HFFc6 (cell line): ENCODE data around the gene ST8SIA4. TPM values are rescaled to one million over a fixed set of nuclear protein-coding genes. Genes with fewer than 3 reads are reported as not detected.

Source experiments
- DNase-seq: peaks from one replicate; pipeline ENCODE4 v3.0.0-alpha.2; 2018
- H3K27ac Mint-ChIP-seq: 2 replicates; pipeline ENCODE4 v1.8.0; 2020; ENCODE audit warnings: mild to moderate bottlenecking, mixed read lengths
- H3K27me3 Mint-ChIP-seq: 2 replicates; pipeline ENCODE4 v1.8.0; 2021; ENCODE audit warnings: mild to moderate bottlenecking, moderate library complexity, mixed read lengths; ENCODE audit not compliant: insufficient read depth
- H3K36me3 Mint-ChIP-seq: 2 replicates; pipeline ENCODE4 v1.8.0; 2021; ENCODE audit warnings: low read depth, mixed read lengths
- H3K4me1 Mint-ChIP-seq: 2 replicates; pipeline ENCODE4 v1.8.0; 2020; ENCODE audit warnings: low read depth, mixed read lengths
- H3K4me3 Mint-ChIP-seq: 2 replicates; pipeline ENCODE4 v1.8.0; 2020; ENCODE audit warnings: mild to moderate bottlenecking, moderate library complexity, mixed read lengths
- H3K9me3 Mint-ChIP-seq: 2 replicates; pipeline ENCODE4 v1.8.0; 2020; ENCODE audit warnings: mild to moderate bottlenecking, mixed read lengths
- CTCF ChIP-seq: fragments of 200-600 bp; sonication (generic); IDR thresholded peaks from 2 replicates; pipeline ENCODE4 v1.5.0; 2021; ENCODE audit warnings: antibody characterized with exemption, mild to moderate bottlenecking
- microRNA-seq: library from miRNA; unstranded; fragments of <30 nt; microRNA quantifications from one replicate; pipeline ENCODE4, GENCODE V29; 2019
- total RNA-seq, 6 experiments: library from RNA; stranded (reverse); fragmentation: NEBNext Ultra II Directional; extraction: Animal tissue kit (Norgen Biotek cat#: 25700); gene quantifications; 2 replicates in 1 of 6; 3 replicates in 5 of 6; pipeline ENCODE4 v1.2.3, GENCODE V29; 2021

Gene ST8SIA4
- total RNA-seq, 6 experiments from 2014 or later, result not detected

DNA sequence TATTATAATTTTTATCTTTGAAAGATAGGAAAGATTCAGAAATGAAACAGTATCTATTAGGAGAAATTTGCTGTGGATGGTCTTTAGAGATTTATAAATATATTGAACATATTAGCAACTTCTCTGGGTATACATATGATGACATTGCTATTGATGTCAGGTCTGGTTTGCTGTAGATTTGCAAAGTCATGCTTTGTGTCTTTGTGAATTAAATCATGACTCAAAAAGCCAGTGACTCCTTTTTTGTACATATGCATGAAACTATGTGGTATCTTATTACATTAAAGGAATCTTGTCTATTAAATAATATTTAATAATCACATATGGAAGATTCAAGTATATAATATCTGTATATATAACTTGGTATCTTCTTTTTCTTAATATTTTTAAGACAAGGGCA is 141.9 kb downstream of the ST8SIA4 start:
- no peaks in the 10 kb centered on the region for H3K36me3 Mint-ChIP-seq
- H3K9me3 Mint-ChIP-seq, result no peaks in the 10 kb centered on the region
- H3K27ac Mint-ChIP-seq, result no peak overlapping the region
- H3K4me3 Mint-ChIP-seq, result no peak overlapping the region
- H3K4me1 Mint-ChIP-seq, result no peaks in the 10 kb centered on the region
- DNase-seq, result no peak
- H3K27me3 Mint-ChIP-seq, result no peaks in the 10 kb centered on the region
- TF ChIP-seq CTCF, result no peak

GRCh38 chr5:100760688-100761087 is 142.4 kb downstream of the ST8SIA4 start:
- no peak for DNase-seq
- H3K4me1 Mint-ChIP-seq, result no peaks in the 10 kb centered on the region
- no peaks in the 10 kb centered on the region for H3K9me3 Mint-ChIP-seq
- no peaks in the 10 kb centered on the region for H3K27me3 Mint-ChIP-seq
- no peak for TF ChIP-seq CTCF
- H3K36me3 Mint-ChIP-seq, result no peaks in the 10 kb centered on the region
- no peak overlapping the region for H3K27ac Mint-ChIP-seq
- no peak overlapping the region for H3K4me3 Mint-ChIP-seq

DNA sequence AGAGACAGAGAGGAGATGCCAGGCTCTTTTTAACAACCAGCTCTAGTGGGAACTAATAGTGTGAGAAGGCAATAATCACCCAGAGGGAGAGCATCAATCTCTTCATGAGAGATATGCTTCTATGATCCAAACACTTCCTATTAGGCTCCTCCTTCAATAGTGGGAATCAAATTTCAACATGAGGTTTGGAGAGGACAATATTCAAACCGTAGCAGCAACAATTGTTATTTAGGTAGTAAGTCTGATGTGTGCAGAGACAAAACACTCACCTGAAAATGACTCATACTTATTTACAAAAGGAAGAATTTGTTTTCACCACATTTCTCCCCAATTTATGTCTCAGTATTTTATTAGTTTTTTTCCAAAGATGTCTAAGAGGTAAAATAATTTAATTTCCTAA is 144.3 kb downstream of the ST8SIA4 start:
- no peak for DNase-seq
- Mint-ChIP-seq H3K27ac (no peak overlapping the region), H3K9me3 (no peaks in the 10 kb centered on the region), H3K36me3 (no peaks in the 10 kb centered on the region), H3K4me3 (no peak overlapping the region), H3K27me3 (no peaks in the 10 kb centered on the region), H3K4me1 (no peaks in the 10 kb centered on the region)
- TF ChIP-seq CTCF, result no peak

DNA sequence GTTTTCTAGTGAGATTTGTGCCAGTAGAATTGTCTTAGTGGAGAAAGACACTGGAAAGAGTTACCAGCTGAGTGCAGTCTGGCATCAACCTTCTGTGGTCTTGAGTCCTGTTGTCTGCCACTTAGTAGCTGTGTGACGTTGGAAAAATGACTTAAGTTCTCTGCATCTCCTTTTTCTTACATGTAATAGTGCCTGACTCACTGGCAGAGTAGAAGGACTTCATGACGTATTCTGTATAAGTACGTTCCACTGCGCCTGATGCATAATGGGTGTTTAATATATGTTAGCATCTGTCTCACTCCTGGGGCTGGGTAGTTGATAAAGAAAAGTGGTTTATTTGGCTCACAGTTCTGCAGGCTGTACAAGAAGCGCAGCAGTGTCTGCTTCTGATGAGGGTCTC is 144.8 kb downstream of the ST8SIA4 start:
- DNase-seq, result peak; percentile 9
- TF ChIP-seq CTCF, result no peak
- Mint-ChIP-seq H3K36me3 (no peaks in the 10 kb centered on the region), H3K4me1 (no peaks in the 10 kb centered on the region), H3K9me3 (no peaks in the 10 kb centered on the region), H3K27ac (no peak overlapping the region), H3K4me3 (no peak overlapping the region), H3K27me3 (no peaks in the 10 kb centered on the region)

DNA sequence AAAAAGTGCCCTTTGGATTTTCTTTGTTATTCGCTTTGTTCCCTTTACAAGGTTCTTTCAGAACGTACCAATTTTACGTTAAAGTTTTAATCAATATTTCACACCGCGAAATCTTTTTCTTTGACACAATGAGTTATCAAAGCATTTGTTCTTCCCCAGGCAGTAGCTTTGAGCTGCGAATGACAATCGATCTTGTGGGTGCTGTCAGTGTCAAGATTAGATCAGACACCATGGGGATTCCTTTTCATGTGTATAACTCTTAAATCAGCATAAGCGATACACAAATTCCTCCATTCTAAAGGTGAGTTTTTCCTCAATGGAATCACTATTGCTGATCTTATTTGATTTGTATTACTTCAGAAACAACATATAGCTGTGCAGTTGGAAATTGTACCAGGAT is 145.5 kb downstream of the ST8SIA4 start:
- Mint-ChIP-seq H3K4me3 (no peak overlapping the region), H3K36me3 (no peaks in the 10 kb centered on the region), H3K27ac (no peak overlapping the region), H3K9me3 (no peaks in the 10 kb centered on the region), H3K27me3 (no peaks in the 10 kb centered on the region), H3K4me1 (no peaks in the 10 kb centered on the region)
- DNase-seq, result no peak
- TF ChIP-seq CTCF, result no peak

Small RNAs within 50 kb of the gene (microRNA-seq; reads per million reads assigned to microRNA genes)
- not detected for gene MIR548P
